Measurements from ENCODE around the gene DAGLB.
"Not testable (repeated sequence)": the region's sequence is repeated elsewhere in the genome, so short reads cannot be mapped to it uniquely, and the experiment has no call there.

Gene DAGLB

DNA sequence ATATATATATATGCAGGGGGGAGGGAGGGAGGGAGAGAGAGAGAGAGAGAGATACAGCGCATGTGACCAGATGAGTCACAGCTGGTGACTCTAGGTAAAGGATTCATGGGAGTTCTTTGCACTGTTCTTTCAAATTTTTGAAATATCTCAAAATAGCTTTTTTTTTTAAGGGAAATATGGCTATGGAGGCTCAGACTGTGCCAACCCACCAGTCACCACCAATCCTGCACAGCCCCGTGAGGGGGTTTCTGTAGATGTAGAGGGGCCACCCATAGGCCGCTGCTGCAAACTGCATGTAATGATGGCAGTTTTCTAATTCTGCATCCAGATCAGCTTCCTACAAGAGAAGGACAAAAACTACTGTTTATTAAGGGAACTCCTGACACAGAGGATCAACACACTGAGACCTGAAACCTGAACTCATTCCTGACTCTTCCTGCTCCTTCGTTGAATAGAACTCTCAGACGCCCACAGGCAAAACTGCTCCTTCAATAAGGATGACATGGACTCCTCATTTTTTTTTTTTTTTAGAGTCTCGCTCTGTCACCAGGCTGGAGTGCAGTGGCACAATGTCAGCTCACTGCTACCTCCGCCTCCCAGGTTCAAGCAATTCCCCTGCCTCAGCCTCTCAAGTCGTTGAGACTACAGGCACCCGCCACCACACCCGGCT, 17.3 kb downstream of the DAGLB start:
- DNase-seq = no peak

DNA sequence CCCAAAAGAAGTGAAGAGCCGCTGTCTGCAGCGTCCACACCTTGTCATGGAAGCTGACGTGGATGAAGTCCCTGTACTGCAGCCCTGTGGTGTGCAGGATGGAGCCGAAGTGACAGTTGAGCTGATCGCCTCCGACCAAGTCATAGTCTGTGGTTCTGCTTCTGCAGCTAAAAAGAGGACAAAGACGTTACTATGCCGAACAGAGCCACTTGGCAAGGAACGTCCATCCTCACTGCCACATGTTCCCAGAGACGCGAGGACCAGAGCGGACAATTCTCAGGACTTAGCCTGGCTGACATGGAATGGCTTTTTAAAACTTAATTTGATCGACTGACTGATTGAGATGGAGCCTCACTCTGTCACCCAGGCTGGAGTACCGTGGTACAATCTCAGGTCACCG, 21.8 kb downstream of the DAGLB start:
- no peak for DNase-seq

DNA sequence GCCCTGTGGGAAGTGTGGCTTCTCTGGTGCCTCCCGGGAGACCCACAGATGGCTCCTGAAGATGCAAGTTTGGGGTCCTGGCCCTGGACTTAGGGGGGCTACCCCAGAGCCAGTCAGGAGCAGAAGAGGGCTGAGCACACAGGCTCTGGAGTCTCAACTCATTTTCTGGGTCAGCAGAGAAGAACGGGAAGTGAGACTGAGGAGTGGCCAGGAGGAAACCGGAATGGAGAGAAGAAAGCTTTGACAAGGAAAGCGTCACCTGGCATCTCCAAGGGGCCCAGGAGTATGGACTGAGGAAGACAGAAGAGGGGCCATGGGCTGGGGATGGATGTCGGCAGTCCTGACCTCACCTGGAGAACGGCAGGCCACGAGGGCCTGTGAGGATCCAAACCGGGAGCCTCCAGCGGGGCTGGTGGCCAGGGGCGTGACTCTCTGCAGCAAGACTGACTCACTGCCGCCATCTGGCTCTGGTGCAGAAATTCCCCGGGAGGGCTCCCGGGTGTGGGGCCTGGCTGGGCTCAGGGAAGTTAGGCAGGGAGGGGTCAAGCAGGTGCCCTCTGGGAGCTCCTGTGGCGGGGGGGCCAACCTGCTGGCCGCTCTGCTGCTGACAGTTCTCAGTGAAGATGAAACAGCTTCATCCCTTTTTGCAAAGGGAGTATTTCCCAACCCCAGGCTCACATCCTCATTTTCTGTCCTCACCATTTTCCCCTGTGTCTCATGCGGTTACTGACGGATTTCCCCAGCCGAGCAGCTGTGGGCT, 23.6 kb downstream of the DAGLB start:
- no peak for DNase-seq

DNA sequence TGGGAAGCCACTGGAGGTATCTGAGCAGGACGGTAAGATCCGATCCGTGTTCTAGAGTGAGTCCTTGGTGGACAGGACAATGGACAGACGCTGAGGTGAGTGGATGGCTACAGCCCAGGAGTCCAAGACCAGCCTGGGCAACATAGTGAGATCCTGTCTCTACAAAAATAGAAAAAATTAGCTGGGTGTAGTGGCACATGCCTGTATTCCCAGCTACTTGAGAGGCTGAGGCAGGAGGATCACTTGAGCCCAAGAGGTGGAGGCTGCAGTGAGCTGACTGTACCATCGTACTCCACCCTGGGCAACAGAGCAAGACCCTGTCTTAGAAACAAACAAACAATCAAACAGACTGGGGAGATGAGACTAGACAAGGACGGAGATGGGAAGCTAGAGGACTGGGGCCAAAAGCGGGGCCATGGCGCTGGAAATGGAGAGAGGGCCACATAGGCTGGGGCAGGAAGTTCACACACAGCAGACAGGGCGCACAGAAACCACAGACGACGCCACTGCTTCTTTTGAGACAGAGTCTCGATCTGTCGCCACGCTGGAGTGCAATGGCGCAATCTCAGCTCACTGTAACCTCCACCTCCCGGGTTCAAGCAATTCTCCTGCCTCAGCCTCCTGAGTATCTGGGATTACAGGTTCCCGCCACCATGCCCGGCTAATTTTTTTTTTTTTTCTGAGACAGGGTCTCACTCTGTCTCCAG, 24.7 kb downstream of the DAGLB start:
- no peak for DNase-seq

DNA sequence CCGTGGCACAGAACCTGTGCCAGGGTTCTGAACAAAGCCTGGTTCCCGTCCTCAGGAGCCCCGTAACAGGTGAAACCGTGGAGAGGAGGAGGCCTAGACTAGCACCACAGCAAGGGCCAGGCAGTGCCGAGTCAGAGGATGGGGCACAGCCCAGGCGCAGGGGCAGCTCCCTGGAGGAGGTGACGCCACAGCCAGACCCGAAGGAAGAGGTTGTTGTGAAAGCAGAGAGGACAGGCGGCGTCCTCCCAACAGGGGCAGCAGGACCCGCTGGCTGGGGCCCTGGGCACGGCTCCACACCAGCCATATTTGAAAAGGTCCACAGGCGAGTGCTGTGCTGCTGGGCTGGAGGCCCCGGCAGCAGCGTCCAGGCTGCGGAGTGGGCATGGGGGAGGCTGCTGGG, 25.7 kb downstream of the DAGLB start:
- no peak for DNase-seq

- no peak for DNase-seq
Measured at GRCh38 chr7:6420680-6421079, 27.1 kb downstream of the DAGLB start.

DNA sequence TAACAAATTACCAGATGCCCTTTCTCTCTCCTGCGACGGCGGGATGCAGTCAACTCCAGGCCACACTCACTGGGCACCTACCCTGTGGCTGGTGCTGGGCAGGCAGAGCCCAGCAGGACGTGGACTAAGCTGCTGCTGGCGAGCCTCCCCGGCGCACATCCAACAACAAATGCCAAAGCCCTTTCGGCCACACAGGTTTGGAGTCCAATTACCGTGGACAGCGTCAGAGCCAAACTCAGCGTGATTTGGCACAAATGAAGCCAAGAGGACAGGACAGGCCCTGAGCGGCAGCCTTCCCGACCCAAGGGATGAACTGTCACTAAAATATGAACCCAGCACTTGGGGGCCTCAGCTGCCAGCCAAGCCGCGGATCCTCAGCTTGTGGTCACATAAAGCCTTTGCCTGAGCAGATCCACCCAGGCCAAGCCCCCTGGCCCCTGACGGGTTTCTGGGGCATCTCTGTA, 28.4 kb downstream of the DAGLB start:
- no peak for DNase-seq

- DNase-seq = no peak
Measured at GRCh38 chr7:6417408-6417807, 30.3 kb downstream of the DAGLB start.

- no peak for DNase-seq
Measured at GRCh38 chr7:6416516-6417145, 31.1 kb downstream of the DAGLB start.

GRCh38 chr7:6413637-6414036, 34.1 kb downstream of the DAGLB start:
- no peak for DNase-seq

DNA sequence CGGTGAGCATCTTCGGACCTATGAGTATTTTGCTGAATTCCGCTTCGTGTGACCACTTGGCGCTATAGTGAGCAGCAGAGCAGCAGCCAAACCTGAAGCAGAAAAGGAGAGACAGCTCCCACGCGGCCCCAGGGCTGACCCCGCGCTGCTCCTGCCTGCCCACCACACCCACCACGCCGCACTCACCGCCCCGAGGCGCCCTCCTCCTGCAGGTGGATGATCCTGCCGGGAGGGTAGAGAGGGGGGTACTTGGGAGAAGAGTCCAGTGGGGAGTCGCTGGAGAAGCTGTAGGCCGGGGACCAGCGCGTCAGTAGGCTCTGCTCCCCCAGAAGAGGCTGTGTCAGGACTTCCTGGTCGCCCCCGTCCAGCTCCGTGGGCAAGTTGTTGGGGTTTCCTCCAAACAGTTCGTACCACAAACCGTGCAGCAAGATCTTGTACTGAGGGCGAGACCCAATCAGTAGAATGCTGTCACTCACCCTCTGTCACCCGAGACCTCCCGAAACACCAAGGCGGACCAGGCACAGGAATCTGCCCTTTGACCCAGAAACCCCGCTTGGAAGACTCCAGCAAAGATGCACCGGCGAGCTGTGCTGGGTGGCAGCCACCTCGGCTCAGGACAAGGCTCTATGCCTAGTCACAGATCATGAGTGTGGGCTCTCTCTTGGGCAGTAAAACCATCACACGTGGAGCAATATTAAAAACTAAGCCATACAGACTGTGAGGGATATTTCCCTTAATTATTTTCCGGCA, 37.6 kb downstream of the DAGLB start:
- DNase-seq = no peak

DNA sequence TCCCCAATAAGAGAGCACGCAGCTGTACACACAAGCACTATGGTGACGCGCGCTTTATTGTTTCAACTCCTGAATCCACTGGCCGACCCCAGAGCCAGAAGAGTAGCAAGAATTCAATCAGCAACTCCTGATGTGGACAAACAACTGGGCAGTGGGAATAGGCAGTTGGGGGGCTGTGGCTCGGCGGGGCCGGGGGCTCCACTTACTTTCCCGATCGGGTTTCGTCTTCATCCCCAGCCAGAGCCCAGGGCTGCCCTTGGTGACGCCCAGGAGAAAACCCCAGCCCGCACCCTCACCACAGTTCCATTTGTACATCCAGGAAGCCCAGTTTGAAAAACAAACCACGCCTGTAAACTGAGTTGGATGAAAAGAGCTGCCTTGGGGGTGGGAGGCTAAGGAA, 38.7 kb downstream of the DAGLB start:
- DNase-seq = no peak

- DNase-seq = no peak
Measured at GRCh38 chr7:6407434-6407833, 40.3 kb downstream of the DAGLB start.

- DNase-seq = no peak
Measured at GRCh38 chr7:6406121-6406520, 41.6 kb downstream of the DAGLB start.

GRCh38 chr7:6403907-6404306, 43.8 kb downstream of the DAGLB start:
- DNase-seq = no peak

GRCh38 chr7:6402741-6403140, 45.0 kb downstream of the DAGLB start:
- DNase-seq = no peak

- no peak for DNase-seq
Measured at GRCh38 chr7:6402041-6402440, 45.7 kb downstream of the DAGLB start.

DNA sequence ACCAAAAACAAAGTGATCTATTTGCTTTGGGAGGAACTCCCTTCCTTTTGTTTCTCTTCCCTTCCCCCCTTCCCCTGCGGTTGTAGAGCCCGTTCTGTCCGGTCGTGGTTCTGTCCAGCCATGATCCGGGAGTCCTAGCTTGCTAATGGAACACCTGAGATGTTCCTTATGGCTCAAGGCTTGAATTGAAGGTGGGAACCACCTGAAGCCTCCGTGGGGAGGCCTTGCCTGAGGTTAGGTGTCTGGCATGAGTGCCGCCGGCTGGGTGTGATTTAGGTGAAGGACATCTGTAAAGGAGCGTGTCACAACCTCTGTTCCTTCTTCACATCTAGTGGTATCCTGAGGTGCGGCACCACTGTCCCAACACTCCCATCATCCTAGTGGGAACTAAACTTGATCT, 46.2 kb downstream of the DAGLB start:
- DNase-seq = no peak

DNA sequence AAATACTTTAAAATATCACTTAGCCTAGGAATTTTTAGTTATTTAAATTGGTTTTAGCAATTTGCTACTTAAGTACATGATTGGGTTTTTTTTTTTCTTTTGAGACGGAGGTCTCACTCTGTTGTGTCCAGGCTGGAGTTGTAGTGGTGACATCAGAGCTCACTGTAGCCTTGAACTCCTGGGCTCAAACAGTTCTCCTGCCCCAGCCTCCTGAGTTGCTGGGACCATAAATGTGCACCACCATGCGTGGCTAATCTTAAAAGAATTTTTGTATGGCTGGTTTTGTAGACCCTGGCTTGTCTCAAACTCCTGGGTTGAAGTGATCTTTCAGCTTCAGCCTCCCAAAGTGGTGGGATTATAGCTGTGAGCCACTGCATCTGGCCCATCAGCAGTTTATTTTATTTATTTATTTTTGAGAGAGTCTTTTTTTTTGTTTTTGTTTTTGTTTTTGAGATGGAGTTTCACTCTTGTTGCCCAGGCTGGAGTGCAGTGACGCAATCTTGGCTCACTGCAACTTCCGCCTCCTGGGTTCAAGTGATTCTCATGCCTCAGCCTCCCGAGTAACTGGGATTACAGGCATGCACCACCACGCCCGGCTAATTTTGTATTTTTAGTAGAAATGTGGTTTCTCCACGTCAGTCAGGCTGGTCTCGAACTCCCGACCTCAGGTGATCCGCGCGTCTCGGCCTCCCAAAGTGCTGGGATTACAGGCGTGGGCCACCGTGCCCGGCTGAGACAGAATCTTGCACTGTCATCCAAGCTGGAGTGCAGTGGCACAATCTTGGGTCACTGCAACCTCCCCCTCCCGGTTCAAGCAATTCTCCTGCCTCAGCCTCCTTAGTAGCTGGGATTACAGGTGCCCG, 47.3 kb downstream of the DAGLB start:
- DNase-seq = not testable (repeated sequence)

DNA sequence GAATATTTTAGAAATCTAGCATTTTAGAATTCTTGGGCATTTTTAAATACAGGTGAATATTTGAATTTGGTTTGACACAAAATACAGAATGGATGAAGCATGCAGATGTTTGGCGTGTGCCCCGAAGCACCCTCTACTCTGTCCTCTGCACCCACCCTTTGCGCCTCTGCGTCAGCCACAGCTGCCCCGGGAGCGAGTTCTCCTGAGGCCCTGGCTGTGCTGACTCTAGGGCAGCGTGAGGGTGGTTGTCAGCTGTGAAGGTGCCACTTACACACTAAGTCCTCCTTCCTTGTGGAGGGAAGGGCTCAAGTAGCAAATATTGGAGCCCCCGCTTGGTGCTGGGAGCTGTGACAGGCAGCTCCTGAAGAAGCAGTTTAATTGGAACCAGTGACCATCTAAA, 48.4 kb downstream of the DAGLB start:
- no peak for DNase-seq

- DNase-seq = no peak
Measured at GRCh38 chr7:6398943-6399342, 48.8 kb downstream of the DAGLB start.
